D721Med (cell line): Measurements from ENCODE around the gene TCP11L1.

ENCODE experiments used
- DNase-seq: peaks from one replicate; pipeline ENCODE4 v3.0.0; 2011; ENCODE audit warnings: low spot score; ENCODE audit not compliant: insufficient read length
- FAIRE-seq: peaks from 2 replicates; lab custom pipeline; 2011; peaks lifted over from hg19 to GRCh38; lab: Jason Lieb, UNC
- TF ChIP-seq, protein P1 (sequence below): IDR thresholded peaks from 2 replicates; pipeline ENCODE4 v1.5.1; 2012; ENCODE audit warnings: mild to moderate bottlenecking, control low read depth; ENCODE audit not compliant: insufficient read depth; ENCODE audit errors: missing control alignments

TCP11L1 gene

DNA sequence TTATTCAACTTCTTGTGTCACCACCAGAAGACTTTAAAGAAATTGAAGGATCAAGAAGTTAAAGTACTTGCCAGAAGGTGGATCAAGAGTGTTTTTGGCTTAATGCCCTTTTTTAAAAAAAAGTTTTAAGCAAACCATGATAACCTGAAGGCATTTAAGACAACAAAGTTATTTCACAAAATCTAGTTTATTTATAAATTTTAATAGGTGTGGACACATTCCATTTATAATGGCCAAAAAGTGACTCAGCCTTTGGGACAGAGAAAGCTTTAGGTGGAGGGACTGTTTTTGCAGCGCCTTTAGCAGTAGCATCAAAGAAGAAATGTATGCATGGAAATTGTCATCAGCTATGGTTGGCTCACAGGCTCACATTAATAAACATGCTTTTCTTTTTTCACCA lies 17.9 kb downstream of the TCP11L1 start:
- DNase-seq (no peak), FAIRE-seq (no peak)
- TF ChIP-seq, protein P1, sequence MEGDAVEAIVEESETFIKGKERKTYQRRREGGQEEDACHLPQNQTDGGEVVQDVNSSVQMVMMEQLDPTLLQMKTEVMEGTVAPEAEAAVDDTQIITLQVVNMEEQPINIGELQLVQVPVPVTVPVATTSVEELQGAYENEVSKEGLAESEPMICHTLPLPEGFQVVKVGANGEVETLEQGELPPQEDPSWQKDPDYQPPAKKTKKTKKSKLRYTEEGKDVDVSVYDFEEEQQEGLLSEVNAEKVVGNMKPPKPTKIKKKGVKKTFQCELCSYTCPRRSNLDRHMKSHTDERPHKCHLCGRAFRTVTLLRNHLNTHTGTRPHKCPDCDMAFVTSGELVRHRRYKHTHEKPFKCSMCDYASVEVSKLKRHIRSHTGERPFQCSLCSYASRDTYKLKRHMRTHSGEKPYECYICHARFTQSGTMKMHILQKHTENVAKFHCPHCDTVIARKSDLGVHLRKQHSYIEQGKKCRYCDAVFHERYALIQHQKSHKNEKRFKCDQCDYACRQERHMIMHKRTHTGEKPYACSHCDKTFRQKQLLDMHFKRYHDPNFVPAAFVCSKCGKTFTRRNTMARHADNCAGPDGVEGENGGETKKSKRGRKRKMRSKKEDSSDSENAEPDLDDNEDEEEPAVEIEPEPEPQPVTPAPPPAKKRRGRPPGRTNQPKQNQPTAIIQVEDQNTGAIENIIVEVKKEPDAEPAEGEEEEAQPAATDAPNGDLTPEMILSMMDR, result no peak

DNA sequence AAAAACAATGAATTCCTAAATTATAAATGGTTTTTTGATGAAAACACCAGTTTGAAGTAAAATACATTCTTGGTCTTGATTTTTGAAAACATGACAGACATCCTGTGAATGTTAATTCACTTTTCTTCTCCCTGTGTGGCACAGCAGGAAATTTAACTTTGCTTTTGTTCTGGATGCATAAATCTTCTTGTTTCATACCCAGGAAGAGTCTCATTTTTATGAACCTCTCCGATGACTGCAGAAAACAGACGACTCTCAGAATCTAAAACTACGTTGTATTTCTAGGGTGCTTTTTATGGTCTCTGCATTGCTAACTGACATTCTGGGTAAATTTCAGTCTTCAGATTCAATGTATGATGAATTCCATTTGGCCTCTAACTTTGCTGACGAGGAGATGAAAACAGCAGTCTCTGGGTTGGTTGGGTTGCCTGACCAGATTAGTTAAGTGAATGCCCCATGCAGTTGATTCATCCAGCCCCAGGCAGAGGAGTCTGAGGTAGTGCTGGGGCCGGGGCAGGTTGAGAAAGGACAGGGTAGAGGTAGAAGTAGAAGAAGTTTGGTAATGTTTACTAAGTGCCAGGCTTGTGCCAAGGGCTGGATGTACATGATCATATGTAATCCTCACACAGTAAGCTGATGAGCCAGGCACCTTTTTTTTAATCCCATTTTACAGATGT lies 20.1 kb downstream of the TCP11L1 start:
- TF ChIP-seq, protein P1, result no peak
- no peak for FAIRE-seq

DNA sequence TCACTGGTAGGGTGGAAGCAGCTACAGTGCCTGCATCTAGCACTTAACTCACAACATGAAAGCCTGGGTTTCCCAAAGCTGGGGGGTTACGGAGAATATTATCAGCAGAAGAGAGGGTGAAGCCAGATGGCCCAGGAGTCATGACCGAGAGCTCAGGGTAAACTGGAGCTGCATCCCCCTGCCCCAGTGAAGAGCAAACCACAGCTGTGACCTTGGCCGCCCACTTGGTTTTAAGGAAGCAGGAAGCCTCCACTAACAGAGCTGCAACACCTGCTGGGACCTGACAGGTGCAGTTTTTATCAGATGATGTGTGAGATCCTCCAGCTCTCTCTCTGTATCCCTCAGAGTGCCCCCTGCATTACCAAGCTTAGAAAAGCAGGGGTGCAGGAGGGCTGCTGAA lies 20.9 kb downstream of the TCP11L1 start:
- no peak for FAIRE-seq
- no peak for DNase-seq
- TF ChIP-seq, protein P1, result no peak

More for the DNA sequence above, 20.1 kb downstream of the TCP11L1 start:
- no peak for DNase-seq

DNA sequence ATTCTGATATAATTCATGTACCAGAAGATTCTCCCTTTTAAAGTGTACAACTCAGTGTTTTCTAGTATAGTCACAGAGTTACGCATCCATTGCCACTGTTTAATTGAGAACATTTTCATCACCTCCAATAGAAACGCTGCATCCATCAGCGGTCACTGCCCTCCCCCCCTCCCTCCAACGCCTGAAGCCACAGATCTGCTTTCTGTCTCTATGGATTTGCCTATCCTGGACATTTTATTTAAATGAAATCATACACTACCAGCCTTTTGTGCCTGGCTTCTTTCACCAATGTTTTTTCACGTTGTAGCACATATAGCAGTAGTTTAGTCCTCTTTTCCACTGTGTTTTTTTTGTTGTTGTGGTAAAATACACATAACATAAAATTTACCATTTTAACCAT lies 22.8 kb downstream of the TCP11L1 start:
- TF ChIP-seq, protein P1, result no peak
- DNase-seq, result no peak
- FAIRE-seq, result no peak

DNA sequence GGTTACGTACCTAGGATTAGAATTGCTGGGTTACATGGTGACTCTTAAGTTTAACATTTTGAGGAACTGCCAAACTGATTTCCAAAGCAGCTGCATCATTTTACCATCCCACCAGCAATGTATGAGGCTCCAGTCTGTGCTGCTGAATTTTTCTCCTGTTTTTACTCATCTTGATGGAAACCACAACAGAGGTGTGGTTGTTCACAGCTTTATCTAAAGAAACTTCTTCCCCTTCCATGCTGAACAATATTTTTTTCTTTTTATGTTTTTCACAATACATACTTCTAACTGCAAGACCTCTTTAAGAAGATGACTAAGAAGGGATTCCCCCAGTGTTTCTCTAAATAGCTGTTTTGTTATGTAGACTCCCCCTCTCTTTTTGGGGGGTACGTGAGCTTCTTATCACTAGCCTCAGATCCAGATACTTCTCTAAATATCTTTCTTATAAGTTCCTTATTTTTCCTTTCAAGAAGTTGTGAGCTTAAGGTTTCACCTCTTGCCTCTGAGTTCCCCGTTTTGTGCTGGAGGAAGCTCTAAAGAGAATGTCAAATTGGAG lies 24.0 kb downstream of the TCP11L1 start:
- TF ChIP-seq, protein P1, result no peak
- FAIRE-seq, result no peak

DNA sequence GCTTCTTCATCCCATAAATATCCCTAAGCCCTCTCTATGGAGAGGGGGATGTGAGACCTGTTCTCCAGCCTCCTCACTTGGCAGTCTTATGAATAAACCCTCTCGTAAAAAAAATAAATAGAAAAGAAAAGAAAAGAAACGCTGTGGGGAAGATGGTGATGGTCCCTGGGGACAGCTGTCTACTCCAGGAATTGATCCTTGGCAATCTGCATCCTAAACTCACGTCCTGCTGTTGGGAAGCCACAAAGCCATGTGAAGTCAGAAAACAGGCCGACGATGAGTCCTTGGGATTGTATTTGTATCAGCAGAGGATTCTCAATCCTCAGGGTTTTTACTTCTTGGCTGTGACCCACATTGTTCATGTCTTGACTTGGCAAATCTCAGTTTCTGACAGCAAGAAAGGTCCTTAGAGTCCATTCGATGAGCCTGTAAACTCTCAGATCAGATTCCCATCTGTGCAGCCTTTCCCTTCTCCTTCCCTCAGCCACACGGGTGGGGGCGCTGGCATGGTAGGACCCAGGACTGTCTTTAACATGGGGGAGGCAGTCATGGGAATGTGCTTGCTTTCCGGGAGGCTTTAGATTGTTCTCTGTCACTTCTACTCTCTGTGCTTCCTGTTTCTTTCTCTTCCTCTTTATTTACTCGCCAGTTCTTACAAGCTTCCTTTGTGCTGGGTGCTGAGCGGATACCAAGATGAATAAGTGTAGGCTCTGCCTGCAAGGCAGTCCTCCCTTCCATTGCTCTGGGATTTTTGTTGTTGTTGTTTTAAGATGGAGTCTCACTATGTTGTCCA lies 24.9 kb downstream of the TCP11L1 start:
- TF ChIP-seq, protein P1, result no peak
- FAIRE-seq, result no peak
- no peak for DNase-seq

More for the DNA sequence above, 24.0 kb downstream of the TCP11L1 start:
- no peak for DNase-seq
